CD4-positive, alpha-beta memory T cell (primary cell): ENCODE measurements around the gene IL20. TPM values are rescaled to one million over a fixed set of nuclear protein-coding genes. Genes with fewer than 3 reads are reported as not detected.

ENCODE experiments used
- CTCF ChIA-PET: fragments of 350-600 bp; sonication (Branson Sonifier 250); formaldehyde crosslinking; loops from one replicate; lab custom pipeline; 2021; ENCODE audit warnings: inconsistent platforms; ENCODE audit not compliant: partially characterized antibody; lab: Charles Lee
- POLR2A ChIA-PET: fragments of 350-600 bp; sonication (Branson Sonifier 250); formaldehyde crosslinking; loops from one replicate; lab custom pipeline; 2021; ENCODE audit not compliant: partially characterized antibody; lab: Charles Lee
- DNase-seq, 5 donors: peaks; one replicate each; pipeline versions ENCODE4 v3.0.0 to v3.0.0-alpha.2; 2020 to 2022; ENCODE audit warnings: mixed read lengths in 1 of 5
- H3K27ac ChIP-seq: one replicate; pipeline ENCODE4 v1.7.0; 2013; ENCODE audit warnings: low read depth, low read length
- H3K27me3 ChIP-seq: 2 replicates; pipeline ENCODE4 v1.7.0; 2013; ENCODE audit warnings: mild to moderate bottlenecking, low read length, moderate library complexity; ENCODE audit not compliant: insufficient read depth
- H3K36me3 ChIP-seq: 2 replicates; pipeline ENCODE4 v1.7.0; 2013; ENCODE audit warnings: mild to moderate bottlenecking, low read length, moderate library complexity; ENCODE audit not compliant: insufficient read depth
- H3K4me1 ChIP-seq: 2 replicates; pipeline ENCODE4 v1.7.0; 2013; ENCODE audit warnings: mild to moderate bottlenecking, low read length, moderate library complexity; ENCODE audit not compliant: insufficient read depth
- H3K4me3 ChIP-seq, 2 donors: one replicate each; pipeline ENCODE4 v1.7.0; 2013; ENCODE audit warnings: low read length in 2 of 2, mild to moderate bottlenecking in 1 of 2
- H3K9me3 ChIP-seq, 2 donors: one replicate each; pipeline ENCODE4 v1.7.0; 2013; ENCODE audit warnings: low read length in 2 of 2, control low read depth in 1 of 2; ENCODE audit not compliant: control insufficient read depth in 1 of 2
- H3K27ac Mint-ChIP-seq, 7 donors: one replicate each; pipeline ENCODE4 v1.8.0; 2020 to 2021; ENCODE audit warnings: mixed read lengths in 7 of 7, mild to moderate bottlenecking in 6 of 7, inconsistent platforms in 3 of 7, moderate library complexity in 3 of 7
- H3K27me3 Mint-ChIP-seq, 2 donors: one replicate each; pipeline ENCODE4 v1.8.0; 2020 to 2021; ENCODE audit warnings: mixed read lengths in 2 of 2
- H3K36me3 Mint-ChIP-seq, 2 donors: one replicate each; pipeline ENCODE4 v1.8.0; 2020 to 2021; ENCODE audit warnings: mixed read lengths in 2 of 2, inconsistent platforms in 1 of 2, mild to moderate bottlenecking in 1 of 2
- H3K4me1 Mint-ChIP-seq, 4 donors: one replicate each; pipeline ENCODE4 v1.8.0; 2020 to 2021; ENCODE audit warnings: mixed read lengths in 4 of 4, mild to moderate bottlenecking in 1 of 4
- H3K4me3 Mint-ChIP-seq, 8 donors: one replicate each; pipeline ENCODE4 v1.8.0; 2020 to 2021; ENCODE audit warnings: mixed read lengths in 8 of 8, mild to moderate bottlenecking in 7 of 8, moderate library complexity in 6 of 8, inconsistent platforms in 3 of 8
- H3K9me3 Mint-ChIP-seq, 8 donors: one replicate each; pipeline ENCODE4 v1.8.0; 2020 to 2021; ENCODE audit warnings: mixed read lengths in 8 of 8, mild to moderate bottlenecking in 5 of 8, inconsistent platforms in 3 of 8, moderate library complexity in 1 of 8
- intact Hi-C: fragments of 100-400 bp; cut with micrococcal nuclease; formaldehyde crosslinking; loops from one replicate; pipeline ENCODE4 v1.15.1; 2023
- polyA plus RNA-seq, 2 donors: library from polyadenylated mRNA; unstranded; fragments of 300-500 nt; fragmentation: Illumina TruSeq; gene quantifications; one replicate each; pipeline ENCODE4 v1.2.3, GENCODE V29; 2021
- total RNA-seq, 2 experiments: library from RNA; stranded (reverse); gene quantifications; one replicate each; pipeline ENCODE4 v1.2.3, GENCODE V29; 2021

The IL20 gene
- total and polyA plus RNA-seq, 4 experiments from 2014 or later: not detected

GRCh38 chr1:206872139-206872538 lies 6.7 kb downstream of the IL20 start:
- DNase-seq: no peak
- H3K4me1 Mint-ChIP-seq: no peaks in the 10 kb centered on the region
- H3K27ac Mint-ChIP-seq: no peak overlapping the region
- no peak overlapping the region for H3K4me3 Mint-ChIP-seq
- H3K27me3 Mint-ChIP-seq: peaks cover 10 to 20% of the 10 kb centered on the region in 2 donors
- Histone ChIP-seq H3K4me3 (no peak overlapping the region), H3K27me3 (no peaks in the 10 kb centered on the region), H3K36me3 (no peaks in the 10 kb centered on the region), H3K27ac (no peak overlapping the region), H3K9me3 (no peaks in the 10 kb centered on the region), H3K4me1 (no peaks in the 10 kb centered on the region)
- intact Hi-C loops: no loop called here
- peaks cover 0 to 33% (median 16%) of the 10 kb centered on the region in 8 donors for H3K9me3 Mint-ChIP-seq
- ChIA-PET CTCF (interaction anchor here (1.0 to 3.8 kb wide), 7 partner anchors 8 to 61 kb away, joined by 3 to 14 read pairs (median 9); partner anchors contain the start of gene IL20), POLR2A (interaction anchor here (0.8 to 1.7 kb wide), 3 partner anchors 9 to 51 kb away, joined by 3 to 8 read pairs (median 3); no protein-coding TSS in a partner anchor)
- peaks cover 5 to 16% of the 10 kb centered on the region in 2 donors for H3K36me3 Mint-ChIP-seq

GRCh38 chr1:206873603-206874188 lies 8.3 kb downstream of the IL20 start:
- Mint-ChIP-seq H3K4me3 (no peak overlapping the region), H3K9me3 (peaks cover 0 to 48% (median 28%) of the 10 kb centered on the region in 8 donors), H3K27me3 (peaks cover 11 to 14% of the 10 kb centered on the region in 2 donors), H3K27ac (no peak overlapping the region), H3K36me3 (peaks cover 10 to 22% of the 10 kb centered on the region in 2 donors), H3K4me1 (no peaks in the 10 kb centered on the region)
- H3K27me3 ChIP-seq: no peaks in the 10 kb centered on the region
- H3K27ac ChIP-seq: no peak overlapping the region
- H3K4me3 ChIP-seq: no peak overlapping the region
- peaks cover 0 to 4% of the 10 kb centered on the region in 2 donors for H3K9me3 ChIP-seq
- ChIA-PET POLR2A (no interaction called here), CTCF (interaction anchor here (0.9 to 2.9 kb wide), 3 partner anchors 9 to 39 kb away, joined by 3 to 14 read pairs (median 3); partner anchors contain the start of gene IL20)
- intact Hi-C loops: no loop called here
- no peaks in the 10 kb centered on the region for H3K36me3 ChIP-seq
- no peak for DNase-seq
- H3K4me1 ChIP-seq: no peaks in the 10 kb centered on the region

GRCh38 chr1:206875752-206876377 lies 10.4 kb downstream of the IL20 start:
- Histone ChIP-seq H3K36me3 (no peaks in the 10 kb centered on the region), H3K27me3 (no peaks in the 10 kb centered on the region), H3K27ac (no peak overlapping the region), H3K4me1 (no peaks in the 10 kb centered on the region), H3K9me3 (peaks cover 0 to 4% of the 10 kb centered on the region in 2 donors), H3K4me3 (no peak overlapping the region)
- Mint-ChIP-seq H3K36me3 (peaks cover 10 to 31% of the 10 kb centered on the region in 2 donors), H3K27ac (no peak overlapping the region), H3K4me3 (no peak overlapping the region), H3K27me3 (peaks cover 3 to 7% of the 10 kb centered on the region in 2 donors), H3K9me3 (peaks cover 0 to 60% (median 35%) of the 10 kb centered on the region in 8 donors), H3K4me1 (no peaks in the 10 kb centered on the region)
- POLR2A ChIA-PET: no interaction called here
- DNase-seq: no peak
- CTCF ChIA-PET: no interaction called here
- intact Hi-C loops: no loop called here

- no peaks in the 10 kb centered on the region for H3K36me3 ChIP-seq
- H3K4me1 ChIP-seq: no peaks in the 10 kb centered on the region
- H3K4me3 Mint-ChIP-seq: no peak overlapping the region
- no peaks in the 10 kb centered on the region for H3K4me1 Mint-ChIP-seq
- H3K9me3 Mint-ChIP-seq: peaks cover 0 to 45% (median 31%) of the 10 kb centered on the region in 8 donors
- no peak overlapping the region for H3K27ac ChIP-seq
- H3K27ac Mint-ChIP-seq: no peak overlapping the region
- peaks cover 0 to 4% of the 10 kb centered on the region in 2 donors for H3K9me3 ChIP-seq
- H3K27me3 Mint-ChIP-seq: peaks cover 3 to 7% of the 10 kb centered on the region in 2 donors
- CTCF ChIA-PET: interaction anchor here (1.2 to 1.9 kb wide), 3 partner anchors 34 to 143 kb away, joined by 3 to 5 read pairs (median 4); no protein-coding TSS in a partner anchor
- intact Hi-C loops: no loop called here
- no peaks in the 10 kb centered on the region for H3K27me3 ChIP-seq
- H3K36me3 Mint-ChIP-seq: peaks cover 8 to 27% of the 10 kb centered on the region in 2 donors
- H3K4me3 ChIP-seq: no peak overlapping the region
- POLR2A ChIA-PET: interaction anchor here (0.8 to 2.3 kb wide), 2 partner anchors 22 to 33 kb away, joined by 3 to 10 read pairs; no protein-coding TSS in a partner anchor
- no peak for DNase-seq
Observed at GRCh38 chr1:206878456-206878855, 13.0 kb downstream of the IL20 start.

- no peaks in the 10 kb centered on the region for H3K4me1 ChIP-seq
- ChIA-PET POLR2A (interaction anchor here (1.0 to 1.7 kb wide), 3 partner anchors 8 to 19 kb away, joined by 3 to 5 read pairs (median 3); no protein-coding TSS in a partner anchor), CTCF (interaction anchor here (1.0 to 1.8 kb wide), 2 partner anchors 31 to 101 kb away, joined by 3 to 4 read pairs; no protein-coding TSS in a partner anchor)
- no peak overlapping the region for H3K27ac ChIP-seq
- DNase-seq: no peak
- H3K4me1 Mint-ChIP-seq: no peaks in the 10 kb centered on the region
- no peak overlapping the region for H3K4me3 ChIP-seq
- H3K36me3 Mint-ChIP-seq: peaks cover 5 to 23% of the 10 kb centered on the region in 2 donors
- H3K9me3 ChIP-seq: peaks cover 0 to 4% of the 10 kb centered on the region in 2 donors
- no peaks in the 10 kb centered on the region for H3K36me3 ChIP-seq
- H3K9me3 Mint-ChIP-seq: peaks cover 0 to 41% (median 28%) of the 10 kb centered on the region in 8 donors
- H3K27ac Mint-ChIP-seq: no peak overlapping the region
- peaks cover 5 to 7% of the 10 kb centered on the region in 2 donors for H3K27me3 Mint-ChIP-seq
- intact Hi-C loops: no loop called here
- no peaks in the 10 kb centered on the region for H3K27me3 ChIP-seq
- no peak overlapping the region for H3K4me3 Mint-ChIP-seq
Observed at GRCh38 chr1:206880314-206880713, 14.9 kb downstream of the IL20 start.

GRCh38 chr1:206882555-206882954 lies 17.1 kb downstream of the IL20 start:
- H3K4me3 Mint-ChIP-seq: no peak overlapping the region

More at GRCh38 chr1:206882555-206882954, 17.1 kb downstream of the IL20 start:
- Histone ChIP-seq H3K27ac (no peak overlapping the region), H3K4me3 (no peak overlapping the region), H3K9me3 (peaks cover 0 to 4% of the 10 kb centered on the region in 2 donors), H3K36me3 (no peaks in the 10 kb centered on the region), H3K4me1 (no peaks in the 10 kb centered on the region), H3K27me3 (no peaks in the 10 kb centered on the region)
- Mint-ChIP-seq H3K27me3 (peaks cover 5 to 8% of the 10 kb centered on the region in 2 donors), H3K27ac (no peak overlapping the region), H3K9me3 (peaks cover 0 to 23% (median 16%) of the 10 kb centered on the region in 8 donors), H3K4me1 (no peaks in the 10 kb centered on the region), H3K36me3 (peaks cover 5 to 15% of the 10 kb centered on the region in 2 donors)
- CTCF ChIA-PET: interaction anchor here (1.2 to 3.9 kb wide), 4 partner anchors 9 to 30 kb away, joined by 5 to 15 read pairs (median 12); partner anchors contain the start of gene IL20
- intact Hi-C loops: no loop called here
- no peak for DNase-seq
- POLR2A ChIA-PET: no interaction called here
